DMS153 (cell line): ENCODE results near the gene TMEM164.
"Not testable (repeated sequence)": the region's sequence is repeated elsewhere in the genome, so short reads cannot be mapped to it uniquely, and the experiment has no call there.

Experiments used
- DNase-seq: peaks from one replicate; lab custom pipeline; 2025; lab: John Stamatoyannopoulos, UW

The TMEM164 gene

DNA sequence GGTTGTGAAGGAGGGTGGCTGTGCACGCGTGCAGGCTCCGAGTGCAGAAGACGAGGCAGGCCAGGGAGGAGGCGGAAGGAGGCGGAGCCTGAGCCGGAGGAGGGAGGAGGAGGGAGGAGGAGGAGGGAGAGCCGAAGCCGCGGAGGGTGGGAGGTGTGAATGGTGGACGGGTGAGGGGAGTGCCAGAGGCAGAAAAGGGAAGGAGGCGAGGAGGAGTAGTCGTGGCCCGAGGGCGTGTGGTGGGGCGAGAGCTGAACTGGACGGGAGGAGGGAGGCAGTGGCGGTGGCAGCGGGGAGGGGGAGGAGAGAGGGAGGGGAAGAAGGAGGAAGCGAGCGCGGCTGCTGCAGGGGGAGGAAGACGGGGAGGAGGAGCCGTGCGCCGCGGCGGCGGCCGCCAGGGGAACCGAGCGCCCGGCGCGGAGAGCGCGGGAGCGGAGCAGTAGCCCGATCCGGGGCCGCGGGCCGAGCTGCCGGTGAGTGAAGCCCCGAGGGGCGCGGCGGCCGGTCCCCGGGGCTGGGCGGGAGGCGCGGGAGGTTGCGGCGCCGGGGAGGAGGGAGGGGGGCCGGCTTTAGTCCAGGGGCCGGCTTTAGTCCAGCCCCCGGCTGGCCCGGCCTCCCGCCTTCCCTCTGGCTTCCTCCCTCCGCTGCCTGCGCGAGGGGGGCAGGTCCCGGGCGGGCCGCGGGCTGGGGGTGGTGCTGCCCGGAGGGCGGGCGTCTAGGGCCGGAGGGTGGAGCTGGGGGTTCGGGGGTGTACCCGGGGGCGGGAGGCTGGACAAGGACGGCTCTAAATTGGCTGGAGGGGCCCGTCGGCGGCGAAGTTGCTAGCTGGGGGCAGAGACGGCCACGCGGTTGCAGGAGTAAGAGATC, at the start of gene TMEM164:
TMEM164 (plus strand) TSS at position 815 of the 867 bp plus-strand sequence. CDS start 661 bp downstream, outside the sequence.
- DNase-seq: peak; percentile 72

DNA sequence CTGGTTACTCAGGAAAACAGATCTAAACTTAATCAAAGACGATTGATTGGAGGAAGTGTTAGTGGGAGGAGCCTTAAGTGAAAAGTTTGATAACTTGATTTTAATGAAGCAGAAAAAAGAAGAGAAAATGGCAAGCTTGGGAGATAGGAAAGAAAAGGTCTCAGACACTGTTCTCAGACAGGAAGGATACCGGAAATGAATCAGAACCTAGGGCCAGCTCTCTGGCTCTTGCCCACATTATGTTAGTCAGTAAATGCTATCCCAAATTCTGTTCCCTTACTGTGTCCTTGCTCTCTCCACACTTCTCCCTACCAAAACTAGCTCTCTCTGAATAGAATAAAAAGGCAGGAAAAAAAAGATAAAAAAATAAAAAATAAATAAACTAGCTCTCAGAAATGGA, 48.6 kb upstream of the TMEM164 start:
- DNase-seq: no peak

DNA sequence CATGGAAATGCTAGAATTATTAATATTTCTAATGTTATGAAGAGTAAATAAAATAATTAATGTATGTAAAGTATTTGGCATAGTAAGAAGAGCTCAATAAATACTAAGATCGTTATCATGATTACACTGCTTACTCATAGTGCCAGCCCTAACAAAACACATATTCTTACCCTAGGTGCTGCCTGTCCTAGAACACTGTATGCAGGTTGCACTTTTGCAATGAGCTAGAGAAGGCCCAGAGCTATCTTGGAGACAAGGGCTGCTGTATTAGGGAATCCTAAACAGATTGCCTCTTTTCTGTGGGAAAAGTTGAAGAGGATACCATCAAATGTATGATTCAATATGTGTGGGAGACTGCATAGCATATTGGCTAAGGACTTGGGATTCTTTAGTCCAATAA, 48.0 kb upstream of the TMEM164 start:
- no peak for DNase-seq

DNA sequence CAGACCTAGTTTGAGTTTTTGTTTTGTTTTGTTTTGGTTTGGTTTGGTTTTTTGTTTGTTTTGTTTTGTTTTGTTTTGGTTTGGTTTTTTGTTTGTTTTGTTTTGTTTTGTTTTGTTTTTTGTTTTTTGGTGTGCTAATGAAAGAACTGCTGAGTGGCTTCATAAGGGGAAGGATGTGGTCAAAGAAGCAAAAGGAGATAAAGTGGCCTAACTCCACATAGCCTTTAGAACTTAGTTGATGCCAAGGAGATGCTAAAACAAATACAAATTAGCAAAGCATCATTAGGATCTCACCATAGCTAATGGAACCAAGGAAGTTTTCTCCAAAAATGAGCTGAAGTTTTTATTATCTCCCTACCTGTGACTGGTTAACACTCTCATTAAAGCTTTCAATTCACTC, 44.6 kb upstream of the TMEM164 start:
- DNase-seq: no peak

DNA sequence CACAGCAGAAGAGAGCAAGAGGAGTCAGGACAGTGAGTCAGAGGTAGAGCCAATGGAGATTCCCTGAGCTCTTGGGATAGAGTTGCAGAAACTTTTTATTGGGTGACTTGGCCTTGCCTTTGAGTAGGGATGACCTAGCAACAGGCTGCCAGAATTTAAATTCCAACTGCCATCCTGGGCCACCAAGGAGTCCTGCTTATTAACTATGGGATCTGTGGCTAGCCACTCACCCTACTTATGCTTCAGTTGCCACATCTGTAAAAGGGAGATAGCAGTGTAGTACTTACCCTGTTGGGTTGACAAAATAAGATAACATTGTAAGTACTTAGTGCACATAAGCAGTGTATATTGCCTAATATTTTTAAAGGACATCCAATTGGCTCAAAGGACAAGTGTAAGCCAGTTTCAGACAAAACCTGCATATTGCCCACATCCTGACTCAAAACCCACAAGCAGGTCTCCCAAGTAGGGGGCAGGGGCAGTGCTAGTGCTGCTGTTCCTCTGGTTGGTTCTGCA, 43.5 kb upstream of the TMEM164 start:
- DNase-seq: no peak

DNA sequence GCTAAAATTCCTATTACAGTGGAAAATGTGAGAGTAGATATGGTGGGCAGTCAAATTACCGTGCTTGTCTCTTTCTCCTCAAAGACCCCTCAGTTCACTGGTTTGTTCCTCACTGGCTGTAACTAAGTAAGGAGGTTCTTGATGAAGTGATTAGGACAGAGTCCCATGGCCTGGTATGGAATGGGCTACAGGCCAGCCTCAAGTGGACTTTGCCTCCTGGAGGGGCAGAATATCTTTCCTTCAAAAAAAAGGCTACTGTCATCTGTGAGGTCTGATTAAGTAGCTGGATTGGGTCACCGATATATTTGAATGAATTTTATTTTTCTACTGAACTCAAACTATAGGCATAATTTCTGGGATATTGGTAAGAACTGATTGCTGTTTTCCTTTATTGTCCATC, 38.5 kb upstream of the TMEM164 start:
- no peak for DNase-seq

DNA sequence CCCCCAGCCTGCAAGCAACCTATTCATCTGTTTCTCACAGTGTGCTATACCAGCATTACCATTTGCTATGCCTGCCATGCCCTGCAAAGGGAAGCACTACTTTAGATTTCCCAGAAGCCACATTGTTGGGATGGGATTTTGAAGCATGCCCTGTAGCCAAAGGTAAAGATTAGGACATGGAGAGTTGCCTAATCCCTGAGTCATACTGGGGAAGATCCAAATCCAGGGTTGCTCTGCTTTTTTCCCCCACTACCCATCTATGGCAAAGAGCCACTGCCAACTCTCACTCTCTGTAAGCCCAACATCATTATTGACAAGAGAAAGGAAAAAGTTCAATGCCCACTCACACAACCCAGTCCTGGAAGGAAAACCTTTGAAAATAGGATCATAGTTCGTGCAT, 36.7 kb upstream of the TMEM164 start:
- DNase-seq: no peak

DNA sequence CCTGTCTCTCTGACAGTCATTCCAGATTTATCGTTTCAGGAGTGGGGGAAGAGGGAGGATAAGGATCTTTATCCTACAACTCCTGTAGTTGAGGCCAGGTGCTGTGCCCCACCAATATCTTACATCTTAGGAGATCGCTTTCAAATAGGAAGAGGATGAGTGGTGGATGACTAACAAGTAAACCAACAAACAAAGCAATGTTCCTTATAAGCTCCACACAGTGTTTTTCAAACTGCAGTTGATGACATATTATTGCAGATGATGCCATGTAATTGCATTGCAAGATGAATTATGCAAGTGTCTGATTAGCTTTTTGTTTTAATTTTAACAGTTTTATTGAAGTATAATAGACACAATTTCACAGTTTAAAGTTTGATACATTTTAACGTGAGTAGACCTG, 35.8 kb upstream of the TMEM164 start:
- no peak for DNase-seq

DNA sequence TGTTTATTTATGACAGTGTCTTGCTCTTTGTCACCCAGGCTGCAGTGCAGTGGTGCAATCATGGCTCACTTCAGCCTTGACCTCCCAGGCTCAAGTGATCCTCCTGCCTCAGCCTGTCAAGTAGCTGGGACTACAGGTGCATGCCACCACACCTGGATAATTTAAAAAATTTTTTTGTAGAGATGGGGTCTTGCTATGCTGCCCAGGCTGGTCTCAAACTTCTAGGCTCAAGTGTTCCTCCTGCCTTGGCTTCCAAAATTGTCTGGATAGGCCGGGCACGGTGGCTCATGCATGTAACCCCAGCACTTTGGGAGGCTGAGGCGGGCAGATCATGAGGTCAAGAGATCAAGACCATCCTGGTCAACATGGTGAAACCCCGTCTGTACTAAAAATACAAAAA, 32.1 kb upstream of the TMEM164 start:
- not testable (repeated sequence) for DNase-seq

DNA sequence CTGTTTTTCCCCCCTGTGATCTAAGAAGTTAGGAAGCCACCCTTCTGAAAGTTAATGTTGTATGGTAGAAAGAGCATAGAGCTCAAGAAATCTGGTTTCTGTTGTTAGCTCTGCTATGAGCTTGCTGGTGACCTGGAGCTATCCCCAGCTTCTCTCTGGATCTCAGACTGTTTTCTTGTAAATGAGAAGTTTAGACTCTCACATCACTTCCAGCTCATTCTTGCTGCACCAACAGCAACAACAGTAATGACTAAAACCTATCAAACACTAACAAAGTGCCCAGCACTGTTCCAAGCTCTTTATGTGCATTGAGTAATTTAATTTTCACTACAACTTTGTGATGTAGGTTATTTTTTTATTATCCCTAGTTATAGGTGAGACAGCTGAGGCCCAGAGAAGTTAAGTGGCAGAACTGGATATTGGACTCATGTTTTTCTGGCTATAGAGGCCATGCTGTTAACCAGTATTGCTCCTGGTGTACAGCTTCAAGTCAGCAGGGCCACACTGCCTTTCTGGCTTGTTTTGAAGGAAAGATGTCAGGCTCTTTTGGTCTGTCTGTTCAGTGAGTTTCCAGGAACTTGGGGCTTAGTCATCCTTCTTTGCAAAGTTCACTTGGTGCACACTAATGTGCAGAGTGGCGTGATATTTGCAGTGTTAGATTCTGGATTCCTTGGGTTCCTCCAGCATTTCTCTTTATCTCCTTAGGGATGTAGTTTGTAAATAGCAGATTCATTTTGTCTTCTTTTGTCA, 27.8 kb upstream of the TMEM164 start:
- no peak for DNase-seq

DNA sequence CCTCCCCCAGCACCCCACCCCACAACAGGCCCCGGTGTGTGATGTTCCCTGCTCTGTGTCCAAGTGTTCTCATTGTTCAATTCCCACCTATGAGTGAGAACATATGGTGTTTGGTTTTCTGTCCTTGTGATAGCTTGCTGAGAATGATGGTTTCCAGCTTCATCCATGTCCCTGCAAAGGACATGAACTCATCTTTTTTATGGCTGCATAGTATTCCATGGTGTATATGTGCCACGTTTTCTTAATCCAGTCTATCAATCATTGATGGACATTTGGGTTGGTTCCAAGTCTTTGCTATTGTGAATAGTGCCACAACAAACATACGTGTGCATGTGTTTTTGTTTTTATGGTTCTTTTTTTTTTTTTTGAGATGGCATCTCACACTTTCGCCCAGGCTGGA, 17.7 kb upstream of the TMEM164 start:
- DNase-seq: not testable (repeated sequence)

DNA sequence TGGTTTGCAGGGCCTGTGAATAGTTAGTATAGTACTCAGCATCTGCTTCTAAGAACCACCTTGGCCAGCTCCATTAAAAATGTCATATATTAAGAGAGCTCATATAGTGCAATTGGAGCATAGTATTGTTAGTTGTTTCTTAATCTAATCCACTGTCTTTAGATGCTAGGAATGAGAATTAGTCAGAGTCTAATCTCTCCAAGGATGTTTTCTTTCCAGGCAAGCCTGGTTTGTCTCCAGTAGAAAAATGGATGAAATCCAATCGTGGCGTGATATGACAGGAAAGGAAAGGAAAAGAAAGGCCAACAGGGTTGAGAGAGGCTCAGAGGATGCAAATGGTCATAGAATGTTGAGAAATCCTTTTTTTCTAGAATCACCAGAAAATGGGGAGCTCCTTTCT, 15.0 kb upstream of the TMEM164 start:
- no peak for DNase-seq

DNA sequence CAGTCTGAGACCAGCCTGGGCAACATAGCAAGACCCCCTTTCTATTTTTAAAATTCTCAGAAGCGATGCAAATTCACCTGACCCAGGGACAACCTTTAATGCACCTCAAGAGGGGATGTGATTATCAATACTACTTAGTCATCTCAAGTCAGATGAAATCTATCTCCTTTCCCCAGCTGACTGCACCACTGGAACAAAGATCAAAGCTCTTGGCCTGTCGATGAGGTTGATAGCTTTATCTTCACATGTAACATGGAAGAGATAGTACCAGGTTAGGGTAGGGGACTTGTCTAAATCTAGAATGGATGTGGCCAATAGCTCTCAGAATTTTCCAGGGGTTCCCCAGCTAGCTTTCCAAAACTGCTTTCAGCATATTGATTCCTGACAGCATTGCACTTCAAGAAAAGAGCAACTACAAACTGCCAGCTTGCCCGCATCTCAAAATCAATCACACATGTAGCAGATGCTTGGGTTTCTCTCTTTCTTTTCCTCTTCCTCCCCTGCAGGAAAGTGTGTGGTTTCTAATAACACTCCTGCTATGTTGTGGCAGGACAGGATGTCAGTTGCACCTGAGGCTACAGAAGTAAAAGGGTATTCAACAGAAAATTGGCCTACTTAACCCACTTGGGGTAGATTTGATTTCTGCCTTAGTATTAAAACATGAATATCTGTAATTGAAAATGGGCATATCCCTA, 12.2 kb upstream of the TMEM164 start:
- DNase-seq: no peak

DNA sequence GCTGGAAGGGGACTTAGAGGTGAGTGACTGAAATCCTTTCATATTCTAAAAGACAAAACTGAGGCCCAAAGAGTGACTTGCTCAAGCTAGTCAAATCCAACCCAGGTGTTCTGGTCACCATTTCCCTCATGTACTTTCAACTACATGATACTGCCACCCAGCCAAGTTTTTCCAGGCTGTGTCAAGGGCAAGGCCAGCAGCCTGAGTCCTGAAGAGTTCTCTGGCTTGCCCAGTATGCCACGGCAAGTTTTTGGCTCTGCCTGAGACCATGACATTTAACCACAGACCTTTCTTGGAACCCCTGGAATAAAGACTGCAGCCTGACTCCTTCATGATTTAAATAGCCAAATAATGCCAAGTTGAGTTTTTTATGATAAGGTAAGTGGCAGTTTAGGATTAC, 10.7 kb upstream of the TMEM164 start:
- no peak for DNase-seq

DNA sequence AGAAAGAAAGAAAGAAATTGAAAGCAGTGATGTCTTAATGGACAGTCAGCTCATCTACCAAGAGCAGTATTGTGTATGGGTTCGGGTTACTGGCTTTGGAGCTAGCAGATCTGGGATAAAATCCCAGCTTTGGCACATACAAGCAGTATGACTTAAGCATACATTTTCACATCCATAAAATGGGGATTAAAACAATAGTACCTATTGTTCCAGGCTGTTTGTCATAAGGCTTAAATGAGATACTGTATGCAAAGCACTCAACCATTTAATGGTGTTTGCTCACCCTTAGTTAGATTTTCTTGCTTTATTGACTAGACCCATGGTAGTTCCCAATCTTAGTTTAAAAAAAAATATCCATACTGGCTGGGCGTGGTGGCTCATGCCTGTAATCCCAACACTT, 7.8 kb upstream of the TMEM164 start:
- DNase-seq: no peak

DNA sequence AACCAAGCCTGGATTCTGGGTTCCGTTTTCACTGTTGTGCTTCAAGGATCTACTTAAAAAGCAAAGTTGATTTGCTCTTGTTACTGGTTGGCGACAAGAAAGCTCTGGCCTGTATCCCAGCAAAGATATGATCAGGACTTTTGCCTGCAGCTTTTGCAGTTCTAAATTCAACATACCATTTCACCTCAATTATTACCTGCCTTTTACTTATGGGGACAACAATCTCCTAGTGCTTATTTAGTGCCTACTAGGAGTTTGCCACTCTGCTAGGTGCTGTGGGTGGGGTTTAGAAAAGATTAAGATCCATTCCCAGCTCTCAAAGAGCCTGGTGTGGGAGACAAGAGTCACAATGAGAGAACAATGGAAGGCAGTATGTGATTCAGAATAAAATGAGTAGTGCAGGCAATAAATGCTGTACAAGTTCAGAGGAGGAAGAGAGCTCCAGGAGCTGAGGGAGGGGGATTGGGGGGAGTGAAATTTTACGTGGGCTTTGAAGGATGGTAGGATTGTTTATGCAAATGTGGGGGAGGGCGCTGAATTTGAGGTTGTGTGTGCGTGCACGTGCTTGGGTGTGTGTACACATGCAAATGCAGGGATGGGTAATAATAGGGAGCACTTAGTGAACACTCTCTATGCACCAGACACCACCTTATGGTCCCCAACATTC, 5.0 kb upstream of the TMEM164 start:
- no peak for DNase-seq

DNA sequence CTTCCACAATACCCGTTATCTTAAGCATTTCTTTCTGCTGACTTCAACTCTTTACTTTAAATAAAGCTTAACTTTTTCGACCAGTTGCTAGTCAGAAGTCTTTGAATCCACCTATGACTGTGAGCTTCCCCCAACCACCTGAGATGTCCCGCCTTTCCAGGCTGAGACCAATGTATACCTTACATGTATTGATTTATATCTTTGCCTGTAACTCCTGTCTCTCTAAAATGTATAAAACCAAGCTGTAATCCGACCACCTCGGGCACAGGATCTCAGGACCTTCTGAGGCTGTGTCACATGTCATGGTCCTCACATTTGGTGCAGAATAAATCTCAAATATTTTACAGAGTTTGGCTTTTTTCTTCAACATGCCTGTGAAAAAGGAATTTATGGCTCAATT, 2.9 kb upstream of the TMEM164 start:
- DNase-seq: no peak

DNA sequence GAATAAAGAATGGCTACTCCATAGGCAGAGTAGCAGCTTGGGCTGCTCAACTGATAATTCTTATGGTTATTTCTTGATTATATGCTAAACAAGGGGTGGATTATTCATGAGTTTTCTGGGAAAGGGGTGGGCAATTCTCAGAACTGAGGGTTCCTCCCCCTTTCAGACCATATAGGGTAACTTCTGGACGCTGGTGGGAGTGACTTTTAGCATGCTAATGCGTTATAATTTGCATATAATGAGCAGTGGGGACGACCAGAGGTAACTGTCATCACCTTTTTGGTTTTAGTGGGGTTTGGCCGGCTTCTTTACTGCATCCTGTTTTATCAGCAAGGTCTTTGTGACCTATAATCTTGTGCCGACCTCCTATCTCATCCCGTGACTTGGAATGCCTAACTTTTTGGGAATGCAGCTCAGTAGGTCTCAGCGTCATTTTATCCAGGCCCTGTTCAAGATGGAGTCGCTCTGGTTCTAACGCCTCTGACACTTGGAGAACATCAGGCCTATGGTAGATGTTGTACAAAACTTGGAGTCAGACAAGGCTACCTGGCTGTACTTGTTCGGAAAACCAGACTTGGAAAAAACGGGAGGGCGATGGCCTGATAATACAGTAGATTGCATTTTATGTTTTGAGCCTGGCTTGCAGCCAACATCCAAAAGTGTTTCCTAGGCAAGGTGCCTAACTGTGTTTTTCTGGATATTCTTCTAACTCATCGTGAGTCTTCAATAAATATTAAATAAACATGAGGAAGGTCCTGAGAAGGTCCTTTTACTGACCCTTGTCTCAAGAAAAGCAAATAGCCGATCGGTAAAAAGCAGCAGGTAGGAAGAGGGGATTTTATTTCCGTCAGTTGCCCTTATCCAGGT, 1.8 kb upstream of the TMEM164 start:
- DNase-seq: no peak

DNA sequence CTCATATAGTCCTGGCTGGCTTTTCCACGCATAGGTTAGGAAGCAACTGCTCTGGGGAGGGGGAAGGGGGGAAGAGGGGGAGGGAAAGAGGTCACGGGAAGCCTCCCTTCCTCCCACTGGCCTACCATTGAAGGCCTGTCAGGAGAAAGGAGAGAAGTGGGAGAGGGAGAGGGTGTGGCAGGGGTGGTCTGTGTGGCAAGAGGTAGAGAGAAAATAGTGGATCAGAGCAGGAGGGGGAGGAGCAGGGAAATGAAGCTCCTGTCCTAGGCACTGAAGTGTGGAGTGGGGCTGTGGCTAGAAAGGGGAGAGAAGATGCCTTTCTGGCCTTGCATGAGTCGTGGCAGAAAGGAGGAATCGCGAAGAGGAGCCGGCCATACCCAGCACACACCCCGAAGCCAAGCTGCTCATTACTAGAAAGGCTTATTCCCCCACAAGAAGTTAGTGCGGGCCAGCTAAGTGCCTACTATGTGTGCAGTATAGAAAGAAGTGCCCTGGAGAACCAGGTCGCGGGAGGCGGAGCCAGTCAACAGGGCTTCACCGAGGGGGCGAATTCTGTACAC, 1.1 kb upstream of the TMEM164 start:
- DNase-seq: no peak
